ENCODE results near the gene SPATS2L. TPM values are rescaled to one million over a fixed set of nuclear protein-coding genes. Genes with fewer than 3 reads are reported as not detected.
A peak's percentile ranks its signal among the peaks of the same experiment; 100 is the strongest.

SPATS2L gene
- polyA plus RNA-seq, 1 of the 3 experiments (the other 2 are of a cell fraction): 86.8 TPM

DNA sequence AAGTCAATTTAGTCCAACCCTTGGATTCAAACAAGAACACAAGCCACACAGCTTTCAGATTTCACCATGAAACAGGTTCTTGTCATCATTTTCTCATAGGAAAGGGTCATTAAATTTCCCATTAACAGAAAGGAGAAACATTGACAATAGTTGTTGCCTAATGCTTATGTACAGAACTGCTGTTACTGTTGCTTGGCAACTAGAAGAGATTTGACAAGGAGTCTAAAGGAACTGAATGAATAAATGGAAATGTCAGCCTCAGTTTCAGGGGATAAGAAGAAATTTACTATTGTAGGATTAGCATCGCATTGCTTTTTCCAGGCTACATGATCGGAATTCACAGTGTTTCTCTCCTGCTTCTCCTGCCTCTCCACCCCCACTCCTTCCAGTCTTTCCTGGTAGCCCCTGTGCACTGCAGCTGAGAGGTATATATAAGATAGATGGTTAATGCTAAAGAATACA lies 90.3 kb downstream of the SPATS2L start:
- Histone ChIP-seq H3F3A (replicated peaks; ENCODE audit: insufficient read depth) (peaks cover 40% of the 10 kb centered on the region), H3K9me2 (no peaks in the 10 kb centered on the region), H3K9me3 (no peaks in the 10 kb centered on the region), H3K36me3 (replicated peaks in 1 of 2; ENCODE audit: control insufficient read depth in 1 of 2, insufficient read depth in 2 of 2, low read length in 1 of 2) (peaks cover 0 to 6% of the 10 kb centered on the region in 2 experiments), H3K9ac (peak overlapping the region; percentile 8; the same call in 1 of the 2 replicates), H4K20me1 (ENCODE audit: insufficient read depth) (no peaks in the 10 kb centered on the region), H3K27ac (ENCODE audit: low read depth in 2 of 2, low read length in 1 of 2) (peak overlapping the region in 1 of 2 experiments; percentile 79; a peak in 2 of 4 replicates), H3K4me2 (no peak overlapping the region; the same call in 1 of the 2 replicates), H3K27me3 (ENCODE audit: insufficient read depth) (no peaks in the 10 kb centered on the region), H3K4me1 (ENCODE audit: control insufficient read depth in 1 of 2, insufficient read depth in 2 of 2, low read depth in 1 of 2, low read length in 1 of 2) (peaks cover 2 to 20% of the 10 kb centered on the region in 2 experiments), H2AFZ (ENCODE audit: low read depth) (no peak overlapping the region), H3K4me3 (ENCODE audit: low read depth in 2 of 2, low read length in 1 of 2) (no peak overlapping the region), H3K79me2 (ENCODE audit: insufficient read depth) (peaks cover 30% of the 10 kb centered on the region)
- DNase-seq: no peak
- ChIA-PET POLR2A (no interaction called here), CTCF (no interaction called here)
- 93% methylated on average over 2 of the region's 2 CpGs for WGBS (ENCODE audit: low lambda C conversion rate)
- TF ChIP-seq FOXM1 (IDR thresholded peaks at IDR 0.05; ENCODE audit: low read depth) (no peak), YY1 (IDR thresholded peaks at IDR 0.05; ENCODE audit: low read depth) (no peak), TEAD4 (IDR thresholded peaks at IDR 0.05; ENCODE audit: borderline replicate concordance, insufficient read depth) (no peak), FOSL2 (IDR thresholded peaks at IDR 0.05; ENCODE audit: borderline replicate concordance, low read depth) (no peak), FOXJ3 (CRISPR knock-in tag; IDR thresholded peaks at IDR 0.05) (no peak), GATA2 (CRISPR knock-in tag; IDR thresholded peaks at IDR 0.05) (no peak), SMC3 (IDR thresholded peaks at IDR 0.05; ENCODE audit: low read depth, low read length) (no peak), MAX (IDR thresholded peaks at IDR 0.05; ENCODE audit: low read depth) (no peak)
- TF ChIP-seq, protein P1, sequence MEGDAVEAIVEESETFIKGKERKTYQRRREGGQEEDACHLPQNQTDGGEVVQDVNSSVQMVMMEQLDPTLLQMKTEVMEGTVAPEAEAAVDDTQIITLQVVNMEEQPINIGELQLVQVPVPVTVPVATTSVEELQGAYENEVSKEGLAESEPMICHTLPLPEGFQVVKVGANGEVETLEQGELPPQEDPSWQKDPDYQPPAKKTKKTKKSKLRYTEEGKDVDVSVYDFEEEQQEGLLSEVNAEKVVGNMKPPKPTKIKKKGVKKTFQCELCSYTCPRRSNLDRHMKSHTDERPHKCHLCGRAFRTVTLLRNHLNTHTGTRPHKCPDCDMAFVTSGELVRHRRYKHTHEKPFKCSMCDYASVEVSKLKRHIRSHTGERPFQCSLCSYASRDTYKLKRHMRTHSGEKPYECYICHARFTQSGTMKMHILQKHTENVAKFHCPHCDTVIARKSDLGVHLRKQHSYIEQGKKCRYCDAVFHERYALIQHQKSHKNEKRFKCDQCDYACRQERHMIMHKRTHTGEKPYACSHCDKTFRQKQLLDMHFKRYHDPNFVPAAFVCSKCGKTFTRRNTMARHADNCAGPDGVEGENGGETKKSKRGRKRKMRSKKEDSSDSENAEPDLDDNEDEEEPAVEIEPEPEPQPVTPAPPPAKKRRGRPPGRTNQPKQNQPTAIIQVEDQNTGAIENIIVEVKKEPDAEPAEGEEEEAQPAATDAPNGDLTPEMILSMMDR (IDR thresholded peaks at IDR 0.05): no peak

- CTCF ChIA-PET: interaction anchor here (0.6 to 0.8 kb wide), 2 partner anchors 10 to 68 kb away, joined by 3 to 4 read pairs; no protein-coding TSS in a partner anchor
- Histone ChIP-seq H3F3A (replicated peaks; ENCODE audit: insufficient read depth) (peaks cover 40% of the 10 kb centered on the region), H3K4me1 (ENCODE audit: control insufficient read depth in 1 of 2, insufficient read depth in 2 of 2, low read depth in 1 of 2, low read length in 1 of 2) (peaks cover 2 to 20% of the 10 kb centered on the region in 2 experiments)
These were observed 91.3 kb downstream of the SPATS2L start for GRCh38 chr2:200397785-200398184.

More at GRCh38 chr2:200397785-200398184, 91.3 kb downstream of the SPATS2L start:
- Histone ChIP-seq H3K4me2 (peak overlapping the region; percentile 64), H3K9me3 (no peaks in the 10 kb centered on the region), H3K79me2 (ENCODE audit: insufficient read depth) (peaks cover 40% of the 10 kb centered on the region), H3K36me3 (replicated peaks in 1 of 2; ENCODE audit: control insufficient read depth in 1 of 2, insufficient read depth in 2 of 2, low read length in 1 of 2) (peaks cover 0 to 6% of the 10 kb centered on the region in 2 experiments), H3K9ac (no peak overlapping the region; the same call in 1 of the 2 replicates), H2AFZ (ENCODE audit: low read depth) (no peak overlapping the region), H3K9me2 (no peaks in the 10 kb centered on the region), H3K27ac (ENCODE audit: low read depth in 2 of 2, low read length in 1 of 2) (peak overlapping the region in 1 of 2 experiments; percentile 79; a peak in 2 of 4 replicates), H4K20me1 (ENCODE audit: insufficient read depth) (no peaks in the 10 kb centered on the region), H3K27me3 (ENCODE audit: insufficient read depth) (no peaks in the 10 kb centered on the region), H3K4me3 (ENCODE audit: low read depth in 2 of 2, low read length in 1 of 2) (no peak overlapping the region)
- WGBS (ENCODE audit: low lambda C conversion rate): 56% methylated on average over 4 of the region's 4 CpGs
- TF ChIP-seq, protein P2, sequence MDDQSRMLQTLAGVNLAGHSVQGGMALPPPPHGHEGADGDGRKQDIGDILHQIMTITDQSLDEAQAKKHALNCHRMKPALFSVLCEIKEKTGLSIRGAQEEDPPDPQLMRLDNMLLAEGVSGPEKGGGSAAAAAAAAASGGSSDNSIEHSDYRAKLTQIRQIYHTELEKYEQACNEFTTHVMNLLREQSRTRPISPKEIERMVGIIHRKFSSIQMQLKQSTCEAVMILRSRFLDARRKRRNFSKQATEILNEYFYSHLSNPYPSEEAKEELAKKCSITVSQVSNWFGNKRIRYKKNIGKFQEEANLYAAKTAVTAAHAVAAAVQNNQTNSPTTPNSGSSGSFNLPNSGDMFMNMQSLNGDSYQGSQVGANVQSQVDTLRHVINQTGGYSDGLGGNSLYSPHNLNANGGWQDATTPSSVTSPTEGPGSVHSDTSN (IDR thresholded peaks at IDR 0.05): peak; percentile 57; the same call in 1 of the 2 replicates
- TF ChIP-seq JUND (IDR thresholded peaks at IDR 0.05) (peak; percentile 59; the same call in 1 of the 2 replicates), TCF12 (IDR thresholded peaks at IDR 0.05) (peak; percentile 53), TEAD4 (IDR thresholded peaks at IDR 0.05; ENCODE audit: borderline replicate concordance, insufficient read depth) (no peak), NFIC (IDR thresholded peaks at IDR 0.05; ENCODE audit: borderline replicate concordance) (peak; percentile 48; the same call in 1 of the 2 replicates), FOSL2 (IDR thresholded peaks at IDR 0.05; ENCODE audit: borderline replicate concordance, low read depth) (peak; percentile 75), MEF2A (IDR thresholded peaks at IDR 0.05; ENCODE audit: borderline replicate concordance, low read depth) (0 out of 2 replicates have a peak, but pooled peaks have one; percentile 45), ZBTB33 (IDR thresholded peaks at IDR 0.05; ENCODE audit: borderline replicate concordance, low read depth) (no peak)
- DNase-seq: no peak
- POLR2A ChIA-PET: no interaction called here
